ENCODE data around the gene NTF4.

DNA sequence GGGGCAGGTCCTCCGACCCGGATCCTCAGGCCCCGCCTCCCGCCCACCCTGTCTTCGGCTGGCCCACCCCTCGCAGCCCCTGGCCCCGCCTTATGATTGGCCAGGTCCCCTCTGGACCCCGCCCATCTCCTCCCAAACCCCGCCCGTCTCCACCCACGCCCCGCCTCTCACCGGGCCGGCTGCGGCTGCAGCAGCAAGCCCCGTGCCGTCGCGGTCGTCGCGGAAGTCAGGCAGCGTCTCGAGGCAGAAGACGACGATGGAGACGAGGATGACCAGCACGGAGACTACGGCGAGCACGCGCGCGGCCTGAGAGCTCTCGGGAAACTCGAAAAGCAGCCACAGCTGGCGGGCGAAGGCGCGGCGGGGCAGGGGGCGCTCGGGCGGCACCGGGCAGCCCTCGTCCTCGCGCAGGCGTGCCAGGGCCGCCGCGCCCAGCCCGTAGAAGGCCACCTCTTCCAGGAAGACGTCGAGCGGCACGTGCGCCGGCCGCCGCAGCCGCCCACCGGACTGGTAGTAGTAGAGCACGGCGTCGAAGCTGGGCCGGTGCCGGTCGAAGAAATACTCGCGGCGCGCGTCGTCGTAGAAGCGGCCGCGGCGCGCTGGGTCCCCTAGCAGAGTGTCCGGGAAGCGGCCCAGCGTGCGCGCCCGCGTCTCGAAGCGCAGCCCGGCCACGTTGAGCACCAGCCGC, 7.4 kb upstream of the NTF4 start:
- TF ChIP-seq, protein P1, sequence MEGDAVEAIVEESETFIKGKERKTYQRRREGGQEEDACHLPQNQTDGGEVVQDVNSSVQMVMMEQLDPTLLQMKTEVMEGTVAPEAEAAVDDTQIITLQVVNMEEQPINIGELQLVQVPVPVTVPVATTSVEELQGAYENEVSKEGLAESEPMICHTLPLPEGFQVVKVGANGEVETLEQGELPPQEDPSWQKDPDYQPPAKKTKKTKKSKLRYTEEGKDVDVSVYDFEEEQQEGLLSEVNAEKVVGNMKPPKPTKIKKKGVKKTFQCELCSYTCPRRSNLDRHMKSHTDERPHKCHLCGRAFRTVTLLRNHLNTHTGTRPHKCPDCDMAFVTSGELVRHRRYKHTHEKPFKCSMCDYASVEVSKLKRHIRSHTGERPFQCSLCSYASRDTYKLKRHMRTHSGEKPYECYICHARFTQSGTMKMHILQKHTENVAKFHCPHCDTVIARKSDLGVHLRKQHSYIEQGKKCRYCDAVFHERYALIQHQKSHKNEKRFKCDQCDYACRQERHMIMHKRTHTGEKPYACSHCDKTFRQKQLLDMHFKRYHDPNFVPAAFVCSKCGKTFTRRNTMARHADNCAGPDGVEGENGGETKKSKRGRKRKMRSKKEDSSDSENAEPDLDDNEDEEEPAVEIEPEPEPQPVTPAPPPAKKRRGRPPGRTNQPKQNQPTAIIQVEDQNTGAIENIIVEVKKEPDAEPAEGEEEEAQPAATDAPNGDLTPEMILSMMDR (IDR thresholded peaks at IDR 0.05), result no peak
- TF ChIP-seq POLR2A (IDR thresholded peaks at IDR 0.05), result no peak

Data from thyroid gland (tissue), 4 donors.